DOHH2 (cell line): Measurements from ENCODE around the gene CYTH3.
"Not testable (repeated sequence)": the region's sequence is repeated elsewhere in the genome, so short reads cannot be mapped to it uniquely, and the experiment has no call there.

Source experiments
- H3F3A ChIP-seq: fragments of 200-600 bp; sonication (generic), shearing (Covaris generic); 2 replicates; pipeline ENCODE4 v1.6.0; 2016; ENCODE audit warnings: antibody characterized with exemption, mild to moderate bottlenecking; ENCODE audit not compliant: control insufficient read depth, insufficient read depth
- H3K27ac ChIP-seq: fragments of 200-600 bp; sonication (generic); 2 replicates; pipeline ENCODE4 v1.5.1; 2014; ENCODE audit warnings: low read depth, mild to moderate bottlenecking, low read length, moderate library complexity
- H3K27me3 ChIP-seq: fragments of 200-600 bp; sonication (generic); 2 replicates; pipeline ENCODE4 v1.6.1; 2014; ENCODE audit warnings: mild to moderate bottlenecking, low read length, mixed read lengths; ENCODE audit not compliant: control insufficient read depth
- H3K36me3 ChIP-seq: fragments of 200-600 bp; sonication (generic); 2 replicates; pipeline ENCODE4 v1.6.1; 2014; ENCODE audit warnings: mild to moderate bottlenecking, low read length, moderate library complexity, mixed read lengths; ENCODE audit not compliant: control insufficient read depth
- H3K4me1 ChIP-seq: fragments of 200-600 bp; sonication (generic); 2 replicates; pipeline ENCODE4 v1.6.1; 2014; ENCODE audit warnings: mild to moderate bottlenecking, low read length, mixed read lengths; ENCODE audit not compliant: control insufficient read depth
- H3K4me2 ChIP-seq: fragments of 200-600 bp; sonication (generic); 2 replicates; pipeline ENCODE4 v1.6.0; 2014; ENCODE audit warnings: mild to moderate bottlenecking, low read length, moderate library complexity
- H3K4me3 ChIP-seq: fragments of 200-600 bp; sonication (generic); 2 replicates; pipeline ENCODE4 v1.5.1; 2014; ENCODE audit warnings: mild to moderate bottlenecking, low read length, mixed read lengths
- H3K79me2 ChIP-seq: fragments of 200-600 bp; sonication (generic); 2 replicates; pipeline ENCODE4 v1.6.1; 2014; ENCODE audit warnings: mild to moderate bottlenecking, low read length, mixed read lengths; ENCODE audit not compliant: control insufficient read depth
- H3K9me2 ChIP-seq: fragments of 200-600 bp; sonication (generic); replicated peaks from 2 replicates; pipeline ENCODE4 v1.6.1; 2014; ENCODE audit warnings: mild to moderate bottlenecking, low read length, mixed read lengths; ENCODE audit not compliant: control insufficient read depth
- H3K9me3 ChIP-seq: fragments of 200-600 bp; sonication (generic); 2 replicates; pipeline ENCODE4 v1.6.1; 2014; ENCODE audit warnings: antibody characterized with exemption, low read length, mixed read lengths; ENCODE audit not compliant: control insufficient read depth, insufficient read depth
- H4K20me1 ChIP-seq: fragments of 200-600 bp; sonication (generic); 2 replicates; pipeline ENCODE4 v1.6.0; 2014; ENCODE audit warnings: low read depth, mild to moderate bottlenecking, antibody characterized with exemption, low read length, moderate library complexity; ENCODE audit not compliant: control insufficient read depth, insufficient read depth
- CTCF ChIP-seq: fragments of 200-600 bp; sonication (generic); IDR thresholded peaks from one replicate; pipeline ENCODE4 v1.5.1; 2014; ENCODE audit warnings: antibody characterized with exemption, mild to moderate bottlenecking, low read depth, low read length; ENCODE audit not compliant: poor library complexity, severe bottlenecking
- EZH2phosphoT487 ChIP-seq: fragments of 200-600 bp; sonication (generic); IDR thresholded peaks from 2 replicates; pipeline ENCODE4 v1.6.1; 2017; ENCODE audit warnings: borderline replicate concordance, mild to moderate bottlenecking, antibody characterized with exemption, low read length, moderate library complexity, mixed read lengths

Gene CYTH3

GRCh38 chr7:6307762-6308161 lies 35.3 kb upstream of the CYTH3 start:
- Histone ChIP-seq H3F3A (no peaks in the 10 kb centered on the region), H3K4me1 (no peaks in the 10 kb centered on the region), H3K79me2 (no peaks in the 10 kb centered on the region), H4K20me1 (no peaks in the 10 kb centered on the region), H3K27ac (no peak overlapping the region), H3K36me3 (no peaks in the 10 kb centered on the region), H3K9me3 (no peaks in the 10 kb centered on the region), H3K4me3 (no peak overlapping the region), H3K9me2 (no peaks in the 10 kb centered on the region), H3K4me2 (no peak overlapping the region), H3K27me3 (no peaks in the 10 kb centered on the region; the same call in 1 of the 2 replicates)
- TF ChIP-seq EZH2phosphoT487 (no peak), CTCF (no peak)

GRCh38 chr7:6306471-6306870 lies 34.0 kb upstream of the CYTH3 start:
- no peaks in the 10 kb centered on the region for H4K20me1 ChIP-seq
- no peaks in the 10 kb centered on the region for H3K9me3 ChIP-seq
- no peaks in the 10 kb centered on the region for H3K79me2 ChIP-seq
- H3K4me1 ChIP-seq: no peaks in the 10 kb centered on the region
- H3K27me3 ChIP-seq: no peaks in the 10 kb centered on the region; the same call in 1 of the 2 replicates
- H3F3A ChIP-seq: no peaks in the 10 kb centered on the region
- TF ChIP-seq EZH2phosphoT487: no peak
- TF ChIP-seq CTCF: no peak
- H3K4me2 ChIP-seq: no peak overlapping the region
- no peaks in the 10 kb centered on the region for H3K36me3 ChIP-seq
- H3K4me3 ChIP-seq: no peak overlapping the region
- H3K9me2 ChIP-seq: no peaks in the 10 kb centered on the region
- H3K27ac ChIP-seq: no peak overlapping the region

DNA sequence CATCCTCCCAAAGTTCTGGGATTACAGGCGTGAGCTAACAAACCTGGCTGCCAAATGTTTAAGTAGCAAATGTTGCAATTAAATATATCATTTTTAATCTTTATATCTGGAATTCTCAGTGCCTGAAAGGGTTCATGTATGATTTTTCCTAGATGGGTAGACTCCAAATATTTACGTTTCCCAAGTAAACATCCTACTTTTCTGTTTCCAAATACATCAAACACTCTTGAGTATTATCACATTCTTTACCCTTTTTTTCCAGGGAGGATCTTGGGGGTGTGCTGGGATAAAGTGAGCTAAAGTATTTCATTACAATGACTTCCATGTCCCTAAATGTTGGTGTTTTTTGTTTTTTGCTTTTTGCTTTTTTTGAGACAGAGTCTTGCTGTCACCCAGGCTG lies 32.9 kb upstream of the CYTH3 start:
- Histone ChIP-seq H3K4me2 (no peak overlapping the region), H3K36me3 (no peaks in the 10 kb centered on the region)

GRCh38 chr7:6301446-6301845 lies 29.0 kb upstream of the CYTH3 start:
- H3K4me2 ChIP-seq, H3K36me3 ChIP-seq, H3K4me1 ChIP-seq, H3K27ac ChIP-seq, H3K79me2 ChIP-seq, H3K27me3 ChIP-seq, H3K4me3 ChIP-seq, H4K20me1 ChIP-seq, H3K9me3 ChIP-seq, H3F3A ChIP-seq, H3K9me2 ChIP-seq: not testable (repeated sequence)

More for the DNA sequence above, 32.9 kb upstream of the CYTH3 start:
- Histone ChIP-seq H3K9me3 (no peaks in the 10 kb centered on the region), H3K4me3 (no peak overlapping the region), H3K79me2 (no peaks in the 10 kb centered on the region), H3F3A (no peaks in the 10 kb centered on the region), H4K20me1 (no peaks in the 10 kb centered on the region), H3K9me2 (no peaks in the 10 kb centered on the region), H3K4me1 (no peaks in the 10 kb centered on the region), H3K27me3 (no peaks in the 10 kb centered on the region; the same call in 1 of the 2 replicates), H3K27ac (no peak overlapping the region)
- TF ChIP-seq CTCF (no peak), EZH2phosphoT487 (no peak)
